ENCODE measurements around the gene AGAP4. TPM values are rescaled to one million over a fixed set of nuclear protein-coding genes. Genes with fewer than 3 reads are reported as not detected.
"Not testable (repeated sequence)": the region's sequence is repeated elsewhere in the genome, so short reads cannot be mapped to it uniquely, and the experiment has no call there.

Gene AGAP4
- total RNA-seq = 3.7 TPM

GRCh38 chr10:45847400-45847799, at the start of gene AGAP4:
Gene AGAP4, minus strand, starts transcription at chr10:45847500. Its CDS starts 153 bp downstream, at chr10:45847347.
- not testable (repeated sequence) for DNase-seq (ENCODE audit: low spot score in 2 of 2); FAIRE-seq

- not testable (repeated sequence) for FAIRE-seq; DNase-seq (ENCODE audit: low spot score in 2 of 2)
These were observed 43.4 kb upstream of the AGAP4 start for GRCh38 chr10:45890721-45891120.

- FAIRE-seq; DNase-seq (ENCODE audit: low spot score in 2 of 2): not testable (repeated sequence)
These were observed 42.4 kb upstream of the AGAP4 start for GRCh38 chr10:45889539-45890230.

GRCh38 chr10:45882880-45883279, 35.6 kb upstream of the AGAP4 start:
- DNase-seq (ENCODE audit: low spot score in 2 of 2); FAIRE-seq: not testable (repeated sequence)

GRCh38 chr10:45865404-45865803, 18.1 kb upstream of the AGAP4 start:
- not testable (repeated sequence) for DNase-seq (ENCODE audit: low spot score in 2 of 2); FAIRE-seq

- FAIRE-seq = not testable (repeated sequence)
These were observed 17.0 kb upstream of the AGAP4 start for GRCh38 chr10:45864264-45864663.

GRCh38 chr10:45863632-45864031, 16.3 kb upstream of the AGAP4 start:
- DNase-seq (ENCODE audit: low spot score in 2 of 2); FAIRE-seq: not testable (repeated sequence)

More at GRCh38 chr10:45864264-45864663, 17.0 kb upstream of the AGAP4 start:
- DNase-seq (ENCODE audit: low spot score in 2 of 2) = not testable (repeated sequence)

GRCh38 chr10:45857931-45858330, 10.6 kb upstream of the AGAP4 start:
- not testable (repeated sequence) for DNase-seq (ENCODE audit: low spot score in 2 of 2); FAIRE-seq

GRCh38 chr10:45848467-45848866, 1.2 kb upstream of the AGAP4 start:
- not testable (repeated sequence) for DNase-seq (ENCODE audit: low spot score in 2 of 2); FAIRE-seq

- FAIRE-seq; DNase-seq (ENCODE audit: low spot score in 2 of 2): not testable (repeated sequence)
These were observed 24.4 kb downstream of the AGAP4 start for GRCh38 chr10:45822918-45823317.

GRCh38 chr10:45820107-45820830, 27.0 kb downstream of the AGAP4 start:
- not testable (repeated sequence) for FAIRE-seq; DNase-seq (ENCODE audit: low spot score in 2 of 2)

- FAIRE-seq = no peak
These were observed 27.7 kb downstream of the AGAP4 start for GRCh38 chr10:45819552-45819951.

GRCh38 chr10:45817912-45818311, 29.4 kb downstream of the AGAP4 start:
- FAIRE-seq = no peak
- DNase-seq (ENCODE audit: low spot score in 2 of 2) = no peak

More at GRCh38 chr10:45819552-45819951, 27.7 kb downstream of the AGAP4 start:
- DNase-seq (ENCODE audit: low spot score in 2 of 2) = no peak

- no peak for FAIRE-seq
- no peak for DNase-seq (ENCODE audit: low spot score in 2 of 2)
These were observed 30.0 kb downstream of the AGAP4 start for GRCh38 chr10:45817130-45817859.

GRCh38 chr10:45814146-45814545, 33.2 kb downstream of the AGAP4 start:
- not testable (repeated sequence) for FAIRE-seq; DNase-seq (ENCODE audit: low spot score in 2 of 2)

- DNase-seq (ENCODE audit: low spot score in 2 of 2); FAIRE-seq: not testable (repeated sequence)
These were observed 34.3 kb downstream of the AGAP4 start for GRCh38 chr10:45812959-45813358.

- no peak for DNase-seq (ENCODE audit: low spot score in 2 of 2)
- FAIRE-seq = no peak
These were observed 36.2 kb downstream of the AGAP4 start for GRCh38 chr10:45811075-45811474.

GRCh38 chr10:45809837-45810236, 37.5 kb downstream of the AGAP4 start:
- DNase-seq (ENCODE audit: low spot score in 2 of 2) (no peak), FAIRE-seq (no peak)

GRCh38 chr10:45804996-45805395, 42.3 kb downstream of the AGAP4 start:
- not testable (repeated sequence) for DNase-seq (ENCODE audit: low spot score in 2 of 2); FAIRE-seq

Measured in frontal cortex (tissue), 4 donors.